Measurements from ENCODE around the gene MAGEH1. TPM values are rescaled to one million over a fixed set of nuclear protein-coding genes. Genes with fewer than 3 reads are reported as not detected.

Gene MAGEH1
- total RNA-seq, 4 donors from 2014 or later, result 16.0 to 38.0 (median 30.5) TPM

DNA sequence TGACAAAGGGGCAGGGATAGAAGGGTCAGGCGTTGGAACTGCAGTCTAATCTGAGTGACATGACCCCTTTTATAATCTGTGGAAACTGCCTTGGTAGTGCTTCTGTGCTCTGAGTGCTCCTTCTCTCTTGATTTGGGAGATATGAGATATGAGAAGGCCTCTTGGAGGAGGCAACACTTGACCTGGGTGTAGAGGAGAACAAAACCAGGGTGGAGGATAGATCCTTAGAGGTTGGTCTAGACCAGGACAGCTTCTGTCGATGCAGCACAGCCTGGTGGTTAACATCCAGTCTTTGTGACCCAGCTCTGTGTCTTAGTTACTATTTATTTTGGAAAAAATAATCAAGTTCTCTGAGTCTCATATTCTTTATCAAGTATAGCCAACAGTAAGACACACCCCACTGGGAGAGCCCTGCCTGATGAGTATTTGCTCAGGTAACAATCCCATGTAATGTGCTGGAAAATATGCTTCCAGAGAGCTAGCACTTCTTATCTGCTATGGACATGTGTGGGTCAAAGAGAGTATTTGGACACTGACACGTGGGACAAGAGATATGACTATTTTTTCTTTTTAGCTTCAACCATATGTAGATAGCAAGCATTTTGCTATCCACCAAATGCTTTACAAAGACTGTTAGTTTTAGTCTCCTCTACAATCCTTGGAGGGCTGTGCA is 28.6 kb downstream of the MAGEH1 start:
- TF ChIP-seq, protein P1, sequence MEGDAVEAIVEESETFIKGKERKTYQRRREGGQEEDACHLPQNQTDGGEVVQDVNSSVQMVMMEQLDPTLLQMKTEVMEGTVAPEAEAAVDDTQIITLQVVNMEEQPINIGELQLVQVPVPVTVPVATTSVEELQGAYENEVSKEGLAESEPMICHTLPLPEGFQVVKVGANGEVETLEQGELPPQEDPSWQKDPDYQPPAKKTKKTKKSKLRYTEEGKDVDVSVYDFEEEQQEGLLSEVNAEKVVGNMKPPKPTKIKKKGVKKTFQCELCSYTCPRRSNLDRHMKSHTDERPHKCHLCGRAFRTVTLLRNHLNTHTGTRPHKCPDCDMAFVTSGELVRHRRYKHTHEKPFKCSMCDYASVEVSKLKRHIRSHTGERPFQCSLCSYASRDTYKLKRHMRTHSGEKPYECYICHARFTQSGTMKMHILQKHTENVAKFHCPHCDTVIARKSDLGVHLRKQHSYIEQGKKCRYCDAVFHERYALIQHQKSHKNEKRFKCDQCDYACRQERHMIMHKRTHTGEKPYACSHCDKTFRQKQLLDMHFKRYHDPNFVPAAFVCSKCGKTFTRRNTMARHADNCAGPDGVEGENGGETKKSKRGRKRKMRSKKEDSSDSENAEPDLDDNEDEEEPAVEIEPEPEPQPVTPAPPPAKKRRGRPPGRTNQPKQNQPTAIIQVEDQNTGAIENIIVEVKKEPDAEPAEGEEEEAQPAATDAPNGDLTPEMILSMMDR (IDR thresholded peaks at IDR 0.05), result no peak
- no peak for DNase-seq (ENCODE audit: low spot score)
- ATAC-seq (ENCODE audit: low FRiP score), result no peak

DNA sequence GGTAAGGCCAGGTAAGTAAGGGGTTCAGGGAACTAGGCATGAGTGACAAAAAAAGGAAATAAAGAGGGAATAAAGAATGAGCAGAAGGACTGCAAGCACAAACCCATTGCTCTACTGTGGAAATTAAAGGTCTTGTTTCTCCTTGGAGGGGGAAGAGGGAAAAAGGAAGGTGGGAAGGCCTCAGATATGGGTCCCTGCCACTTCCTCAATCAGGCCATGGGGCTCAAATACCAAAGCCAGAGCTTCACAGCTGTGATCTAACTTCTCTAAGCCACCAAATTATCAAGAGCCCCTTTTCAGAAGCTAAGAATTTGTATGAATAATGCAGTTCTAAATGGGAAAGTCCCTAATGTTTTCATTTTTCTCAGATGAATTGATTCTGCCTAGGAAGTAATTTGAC is 33.0 kb downstream of the MAGEH1 start:
- ATAC-seq (ENCODE audit: low FRiP score) (no peak), DNase-seq (ENCODE audit: low spot score) (no peak)
- TF ChIP-seq, protein P1 (IDR thresholded peaks at IDR 0.05), result no peak

DNA sequence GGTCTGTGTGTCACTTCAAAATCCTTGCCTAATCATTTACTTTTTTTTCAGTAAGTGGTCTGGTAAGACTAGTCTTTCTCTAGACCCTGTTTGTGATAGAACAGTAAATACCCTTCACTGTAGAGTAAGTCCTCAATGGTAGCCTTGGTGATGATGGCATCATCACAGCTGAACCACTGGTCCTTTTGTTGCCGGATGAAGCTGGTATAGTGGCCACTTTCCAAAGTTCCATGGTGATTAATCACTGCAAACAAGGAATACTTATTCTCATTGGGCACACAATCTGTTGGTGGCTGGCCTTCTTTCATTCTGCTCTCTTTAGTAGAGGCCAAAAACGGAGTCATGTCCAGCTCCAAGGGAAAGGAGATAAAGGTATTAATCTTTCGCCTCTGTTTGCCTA is 34.8 kb downstream of the MAGEH1 start:
- DNase-seq (ENCODE audit: low spot score) (no peak), ATAC-seq (ENCODE audit: low FRiP score) (no peak)
- TF ChIP-seq, protein P1 (IDR thresholded peaks at IDR 0.05), result no peak

DNA sequence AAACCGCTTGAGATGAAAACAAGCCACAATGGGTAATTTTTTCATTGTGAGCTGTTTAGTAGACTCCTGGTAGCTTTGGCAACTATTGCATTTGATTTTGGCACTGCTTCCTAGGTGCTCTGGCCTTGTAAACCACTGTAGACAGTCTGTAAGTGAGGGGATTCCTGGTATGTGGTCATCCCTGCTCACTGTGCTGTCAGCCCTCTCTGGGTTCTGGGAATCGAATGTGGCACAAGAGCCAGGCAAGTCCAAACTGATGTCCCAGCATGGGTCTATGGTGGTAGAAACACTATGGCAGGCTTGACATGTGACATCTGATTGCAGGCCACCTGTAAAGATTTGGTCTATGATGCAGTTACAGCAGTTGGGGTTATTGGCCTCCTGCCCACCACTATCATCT is 35.2 kb downstream of the MAGEH1 start:
- TF ChIP-seq, protein P1 (IDR thresholded peaks at IDR 0.05), result no peak
- DNase-seq (ENCODE audit: low spot score) (no peak), ATAC-seq (ENCODE audit: low FRiP score) (no peak)

DNA sequence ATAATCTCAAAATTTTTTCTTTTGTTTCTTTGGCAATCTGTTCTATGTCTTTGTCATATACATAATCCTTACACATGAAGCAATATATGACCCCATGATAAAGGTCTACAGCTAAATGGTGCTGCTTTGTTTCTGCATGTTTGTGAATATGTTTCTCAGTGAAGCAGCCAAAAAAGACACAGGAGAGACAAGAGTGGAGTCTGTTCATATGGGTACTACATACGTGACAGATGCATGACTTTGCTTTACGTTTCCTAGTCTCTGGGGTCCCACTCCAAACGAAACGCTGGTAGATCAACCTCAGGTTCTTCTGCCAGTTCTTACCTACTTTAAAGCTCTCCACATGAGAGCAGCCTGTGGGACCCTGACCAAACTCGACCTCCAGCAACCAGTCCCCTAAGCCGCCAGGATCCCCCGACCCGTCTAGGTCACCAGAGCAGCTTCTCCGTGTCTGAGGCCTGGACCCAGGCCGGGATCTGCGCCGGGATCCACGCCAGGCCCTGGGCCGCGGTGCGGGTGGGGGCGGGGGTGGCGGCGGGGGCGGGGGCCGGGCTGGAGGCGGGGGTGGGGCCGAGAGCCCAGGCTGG is 36.2 kb downstream of the MAGEH1 start:
- TF ChIP-seq, protein P1 (IDR thresholded peaks at IDR 0.05), result no peak
- DNase-seq (ENCODE audit: low spot score) (no peak), ATAC-seq (ENCODE audit: low FRiP score) (peak; percentile 3)

DNA sequence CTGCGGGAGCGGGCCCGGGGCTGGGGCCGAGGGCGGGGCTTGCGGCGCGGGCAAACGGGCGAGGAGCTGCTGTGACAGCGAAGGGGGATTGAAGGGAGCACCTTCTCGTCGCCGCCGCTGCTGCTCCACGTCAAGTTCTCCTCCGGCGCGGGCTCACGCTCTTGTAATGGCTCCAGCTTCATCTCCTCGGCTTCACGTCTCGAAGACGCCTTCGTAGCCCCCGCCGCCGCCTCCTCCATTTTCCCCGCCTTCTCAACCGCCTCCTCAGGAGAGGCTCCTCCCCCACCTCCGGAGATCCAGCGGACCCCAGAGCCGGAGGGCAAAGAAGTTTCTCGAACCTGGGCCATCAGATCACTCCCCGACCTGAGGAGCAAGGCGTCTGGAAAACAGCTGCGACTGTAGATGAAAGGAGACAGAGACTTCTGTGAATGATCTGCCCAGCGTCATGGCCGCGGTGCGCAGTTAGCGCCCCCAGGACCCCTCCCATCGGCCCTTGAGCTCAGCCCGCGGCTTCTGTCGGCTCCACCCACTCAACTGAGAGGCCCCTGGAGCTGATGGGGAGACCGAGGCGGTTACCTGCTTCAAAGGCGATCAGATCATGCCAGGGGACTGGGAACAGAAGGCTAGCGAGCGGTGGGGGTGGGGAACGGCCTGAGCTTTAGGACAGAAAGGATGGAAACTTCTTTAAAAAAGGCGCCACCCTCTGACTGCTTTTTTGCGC is 36.8 kb downstream of the MAGEH1 start:
- ATAC-seq (ENCODE audit: low FRiP score) (peak; percentile 69), DNase-seq (ENCODE audit: low spot score) (peak; percentile 25)
- TF ChIP-seq, protein P1 (IDR thresholded peaks at IDR 0.05), result no peak
